Testis (tissue), 3 donors: ENCODE results near the gene STAMBPL1. TPM values are rescaled to one million over a fixed set of nuclear protein-coding genes. Genes with fewer than 3 reads are reported as not detected.
A peak's percentile ranks its signal among the peaks of the same experiment; 100 is the strongest.
"Not testable (repeated sequence)": the region's sequence is repeated elsewhere in the genome, so short reads cannot be mapped to it uniquely, and the experiment has no call there.

Experiments
- DNase-seq: peaks from one replicate; pipeline ENCODE4 v3.0.0-alpha.2; 2019
- H3K27ac ChIP-seq, 2 donors: fragments of 200-600 bp; sonication (generic); one replicate each; pipeline ENCODE4 v1.5.1; 2019
- H3K27me3 ChIP-seq: fragments of 200-600 bp; sonication (generic); one replicate; pipeline ENCODE4 v1.5.1; 2019
- H3K36me3 ChIP-seq: fragments of 200-600 bp; sonication (generic); one replicate; pipeline ENCODE4 v1.5.1; 2017; ENCODE audit warnings: low read depth; ENCODE audit errors: missing control alignments
- H3K4me1 ChIP-seq: fragments of 200-600 bp; sonication (generic); one replicate; pipeline ENCODE4 v1.5.1; 2019
- H3K4me3 ChIP-seq, 2 donors: fragments of 200-600 bp; sonication (generic); one replicate each; pipeline ENCODE4 v1.5.1; 2017 to 2019
- H3K9me3 ChIP-seq: fragments of 200-600 bp; sonication (generic); one replicate; pipeline ENCODE4 v1.5.1; 2017
- CTCF ChIP-seq, 3 experiments: fragments of 450-650 bp in 2 of 3; fragments of 200-600 bp in 1 of 3; sonication (generic) in 1 of 3; IDR thresholded peaks; one replicate each; pipeline ENCODE4 v1.5.1; 2016 to 2019; ENCODE audit warnings: antibody characterized with exemption in 3 of 3, mild to moderate bottlenecking in 2 of 3, moderate library complexity in 1 of 3
- POLR2A ChIP-seq: fragments of 450-650 bp; IDR thresholded peaks from one replicate; pipeline ENCODE4 v1.6.1; 2017; ENCODE audit warnings: antibody characterized with exemption, mild to moderate bottlenecking, moderate library complexity
- WGBS, 2 donors: methylation state at CpG; one replicate each; pipeline ENCODE4 v1.1.5; 2018; 5-methylcytosine and 5-hydroxymethylcytosine counted together
- intact Hi-C: fragments of 100-400 bp; cut with DNase I; formaldehyde crosslinking; loops from one replicate; pipeline ENCODE4 v1.15.1; 2023; ENCODE audit warnings: low total_unique reads
- polyA plus RNA-seq: library from polyadenylated mRNA; stranded (reverse); fragments of 350-450 nt; fragmentation: Illumina TruSeq; extraction: RNeasy Lipid Tissue Mini Kit (QIAGEN cat#74804); gene quantifications from one replicate; pipeline ENCODE4 v1.2.3, GENCODE V29; 2014; ENCODE audit warnings: low read depth, low replicate concordance; ENCODE audit not compliant: insufficient read depth
- total RNA-seq, 2 donors: library from RNA; depleted of rRNA; stranded (reverse); fragments of >200 nt; gene quantifications; one replicate each; pipeline ENCODE4 v1.2.3, GENCODE V29; 2016

The STAMBPL1 gene
- total and polyA plus RNA-seq, 3 donors from 2014 or later: 20.0 to 37.5 (median 32.3) TPM

GRCh38 chr10:88881922-88882645 lies 2.0 kb downstream of the STAMBPL1 start:
- no peak for TF ChIP-seq CTCF (IDR thresholded peaks at IDR 0.05)
- no peak for TF ChIP-seq POLR2A
- intact Hi-C loops: no loop called here
- Histone ChIP-seq H3K4me1 (peaks cover 6% of the 10 kb centered on the region), H3K9me3 (no peaks in the 10 kb centered on the region), H3K36me3 (no peaks in the 10 kb centered on the region), H3K27ac (peak overlapping the region in 1 of 2 donors; percentile 48), H3K4me3 (no peak overlapping the region), H3K27me3 (no peaks in the 10 kb centered on the region)
- no peak for DNase-seq
- WGBS, 2 donors: 51 to 56% methylated on average over 5 of the region's 5 CpGs

- DNase-seq, H3K27me3 ChIP-seq, H3K36me3 ChIP-seq, intact Hi-C loops, H3K9me3 ChIP-seq, H3K4me1 ChIP-seq, H3K4me3 ChIP-seq: not testable (repeated sequence)
- 64 to 79% methylated on average over 8 of the region's 8 CpGs for WGBS, 2 donors
- H3K27ac ChIP-seq: peak overlapping the region in 1 of 2 donors; percentile 48
Observed at GRCh38 chr10:88882646-88883447, 2.8 kb downstream of the STAMBPL1 start.

- H3K27ac ChIP-seq: no peak overlapping the region
Observed at GRCh38 chr10:88883448-88883809, 3.4 kb downstream of the STAMBPL1 start.

GRCh38 chr10:88886557-88886956 lies 6.5 kb downstream of the STAMBPL1 start:
- DNase-seq: no peak
- Histone ChIP-seq H3K4me3 (no peak overlapping the region), H3K36me3 (no peaks in the 10 kb centered on the region), H3K9me3 (no peaks in the 10 kb centered on the region), H3K27ac (no peak overlapping the region), H3K4me1 (peaks cover 6% of the 10 kb centered on the region), H3K27me3 (no peaks in the 10 kb centered on the region)
- no peak for TF ChIP-seq CTCF (IDR thresholded peaks at IDR 0.05)
- TF ChIP-seq POLR2A: no peak
- intact Hi-C loops: no loop called here

More at GRCh38 chr10:88883448-88883809, 3.4 kb downstream of the STAMBPL1 start:
- TF ChIP-seq CTCF (IDR thresholded peaks at IDR 0.05) (no peak), POLR2A (no peak)
- H3K36me3 ChIP-seq: no peaks in the 10 kb centered on the region
- H3K9me3 ChIP-seq: no peaks in the 10 kb centered on the region
- no peak overlapping the region for H3K4me3 ChIP-seq
- intact Hi-C loops: no loop called here
- H3K4me1 ChIP-seq: peaks cover 6% of the 10 kb centered on the region
- no peaks in the 10 kb centered on the region for H3K27me3 ChIP-seq
- DNase-seq: no peak
- 79 to 87% methylated on average over 2 of the region's 2 CpGs for WGBS, 2 donors

- TF ChIP-seq POLR2A (no peak), CTCF (IDR thresholded peaks at IDR 0.05) (no peak)
- intact Hi-C loops: no loop called here
- Histone ChIP-seq H3K9me3 (no peaks in the 10 kb centered on the region), H3K4me1 (no peaks in the 10 kb centered on the region), H3K27ac (no peak overlapping the region), H3K27me3 (no peaks in the 10 kb centered on the region), H3K36me3 (no peaks in the 10 kb centered on the region), H3K4me3 (no peak overlapping the region)
- no peak for DNase-seq
Observed at GRCh38 chr10:88888810-88889445, 8.9 kb downstream of the STAMBPL1 start.
